Measurements from ENCODE around the gene RHOT2. TPM values are rescaled to one million over a fixed set of nuclear protein-coding genes. Genes with fewer than 3 reads are reported as not detected.

Gene RHOT2
- total and polyA plus RNA-seq, 9 of the 15 experiments (the other 6 are each of a cell fraction or from before 2014, with no cell fraction given): 5.0 to 373 (median 112) TPM

DNA sequence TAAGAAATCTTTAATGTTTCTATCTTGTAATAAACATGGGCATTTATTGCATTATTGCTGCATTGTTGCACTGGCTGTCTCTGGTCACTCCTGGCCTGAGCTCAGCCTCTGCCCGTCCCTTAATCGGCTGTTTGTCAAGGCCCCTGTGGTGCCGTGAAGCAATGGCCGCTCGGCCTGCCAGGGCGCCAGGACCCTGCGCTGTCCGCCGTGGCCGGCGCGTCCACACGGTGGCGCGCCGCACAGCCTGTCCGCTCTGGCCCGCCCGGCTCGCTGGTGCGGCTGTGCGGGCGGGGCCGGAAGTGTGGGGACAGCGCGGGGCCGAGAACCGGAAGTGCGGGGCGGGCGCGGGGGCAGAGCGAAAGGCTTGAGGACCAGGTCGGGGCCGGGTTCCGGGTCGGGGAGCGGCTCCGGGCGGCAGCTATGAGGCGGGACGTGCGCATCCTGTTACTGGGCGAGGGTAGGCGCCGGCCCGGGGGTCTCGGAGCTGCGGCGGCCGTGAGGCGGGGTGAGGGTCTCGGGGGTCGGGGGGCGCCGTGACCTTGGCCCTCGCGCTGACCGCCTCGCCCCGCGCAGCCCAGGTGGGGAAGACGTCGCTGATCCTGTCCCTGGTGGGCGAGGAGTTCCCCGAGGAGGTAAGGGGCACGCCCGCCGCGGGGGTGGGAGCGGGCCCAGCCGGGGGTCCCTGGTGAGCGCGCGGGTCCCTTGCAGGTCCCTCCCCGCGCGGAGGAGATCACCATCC, at the start of gene RHOT2 (continued):
- TF ChIP-seq SMARCB1 (IDR thresholded peaks at IDR 0.05; ENCODE audit: insufficient read length, low read depth) (no peak), FOXJ2 (tag; IDR thresholded peaks at IDR 0.05) (no peak; the same call in 1 of the 2 replicates), HDGF (IDR thresholded peaks at IDR 0.05) (no peak), HSF4 (CRISPR knock-in tag; IDR thresholded peaks at IDR 0.05; ENCODE audit: borderline replicate concordance) (no peak), HDAC8 (tag; IDR thresholded peaks at IDR 0.05) (0 out of 2 replicates have a peak, but pooled peaks have one; percentile 31), BRD9 (IDR thresholded peaks at IDR 0.05; ENCODE audit: low read depth, partially characterized antibody) (no peak), ETS2 (tag; IDR thresholded peaks at IDR 0.05; ENCODE audit: borderline replicate concordance, poor library complexity, severe bottlenecking) (no peak), ZNF766 (CRISPR knock-in tag; conservative IDR thresholded peaks at IDR 0.05) (no peak), CBFA2T3 (IDR thresholded peaks at IDR 0.05) (no peak), C11orf30 (IDR thresholded peaks at IDR 0.05; ENCODE audit: low read depth) (peak; percentile 60; the same call in 1 of the 2 replicates), ZC3H11A (IDR thresholded peaks at IDR 0.05; ENCODE audit: low read depth, low read length) (no peak), FOXA1 (IDR thresholded peaks at IDR 0.05; ENCODE audit: borderline replicate concordance) (no peak), WHSC1 (IDR thresholded peaks at IDR 0.05; ENCODE audit: low read length) (no peak), CTCF (IDR thresholded peaks at IDR 0.05 in 2 of 3, conservative IDR thresholded peaks at IDR 0.05 in 1 of 3; ENCODE audit: insufficient read depth in 2 of 3, low read depth in 1 of 3, low read length in 3 of 3) (peak; percentile 77 to 97 (median 91)), SETDB1 (IDR thresholded peaks at IDR 0.05; ENCODE audit: low read length) (no peak), SIN3A (IDR thresholded peaks at IDR 0.05; ENCODE audit: borderline replicate concordance in 2 of 2, control insufficient read depth in 1 of 2, low read depth in 2 of 2, low read length in 2 of 2) (peak; percentile 52 to 83; a peak in 2 of 4 replicates), CREM (IDR thresholded peaks at IDR 0.05; ENCODE audit: low read depth) (peak; percentile 75), TBP (optimal IDR thresholded peaks at IDR 0.05; ENCODE audit: low read depth, low read length) (peak; percentile 56), CHCHD3 (CRISPR knock-in tag; IDR thresholded peaks at IDR 0.05) (no peak), MAFK (IDR thresholded peaks at IDR 0.05; ENCODE audit: low read length) (no peak), ZNF224 (CRISPR knock-in tag; IDR thresholded peaks at IDR 0.05) (no peak), PRMT5 (CRISPR knock-in tag; IDR thresholded peaks at IDR 0.05) (no peak), GATAD2B (IDR thresholded peaks at IDR 0.05; ENCODE audit: borderline replicate concordance) (peak; percentile 95), ZZZ3 (IDR thresholded peaks at IDR 0.05) (no peak), ZNF431 (CRISPR knock-in tag; IDR thresholded peaks at IDR 0.05) (no peak), ZNF24 (IDR thresholded peaks at IDR 0.05) (peak; percentile 73; the same call in 1 of the 2 replicates), ESRRA (IDR thresholded peaks at IDR 0.05; ENCODE audit: borderline replicate concordance, low read depth) (peak; percentile 89), MIER1 (IDR thresholded peaks at IDR 0.05; ENCODE audit: low read depth) (no peak)
- TF ChIP-seq, protein P1, sequence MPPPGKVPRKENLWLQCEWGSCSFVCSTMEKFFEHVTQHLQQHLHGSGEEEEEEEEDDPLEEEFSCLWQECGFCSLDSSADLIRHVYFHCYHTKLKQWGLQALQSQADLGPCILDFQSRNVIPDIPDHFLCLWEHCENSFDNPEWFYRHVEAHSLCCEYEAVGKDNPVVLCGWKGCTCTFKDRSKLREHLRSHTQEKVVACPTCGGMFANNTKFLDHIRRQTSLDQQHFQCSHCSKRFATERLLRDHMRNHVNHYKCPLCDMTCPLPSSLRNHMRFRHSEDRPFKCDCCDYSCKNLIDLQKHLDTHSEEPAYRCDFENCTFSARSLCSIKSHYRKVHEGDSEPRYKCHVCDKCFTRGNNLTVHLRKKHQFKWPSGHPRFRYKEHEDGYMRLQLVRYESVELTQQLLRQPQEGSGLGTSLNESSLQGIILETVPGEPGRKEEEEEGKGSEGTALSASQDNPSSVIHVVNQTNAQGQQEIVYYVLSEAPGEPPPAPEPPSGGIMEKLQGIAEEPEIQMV (tag; conservative IDR thresholded peaks at IDR 0.05; ENCODE audit: low read depth): no peak

Measured in K562 (cell line).